Measurements from ENCODE around the gene PLPP2.
A peak's percentile ranks its signal among the peaks of the same experiment; 100 is the strongest.
"Not testable (repeated sequence)": the region's sequence is repeated elsewhere in the genome, so short reads cannot be mapped to it uniquely, and the experiment has no call there.

PLPP2 gene

GRCh38 chr19:292281-292884, 1.2 kb upstream of the PLPP2 start:
- no peak for DNase-seq

- DNase-seq, result no peak
These were observed 518 bp upstream of the PLPP2 start for GRCh38 chr19:291561-292280.

DNA sequence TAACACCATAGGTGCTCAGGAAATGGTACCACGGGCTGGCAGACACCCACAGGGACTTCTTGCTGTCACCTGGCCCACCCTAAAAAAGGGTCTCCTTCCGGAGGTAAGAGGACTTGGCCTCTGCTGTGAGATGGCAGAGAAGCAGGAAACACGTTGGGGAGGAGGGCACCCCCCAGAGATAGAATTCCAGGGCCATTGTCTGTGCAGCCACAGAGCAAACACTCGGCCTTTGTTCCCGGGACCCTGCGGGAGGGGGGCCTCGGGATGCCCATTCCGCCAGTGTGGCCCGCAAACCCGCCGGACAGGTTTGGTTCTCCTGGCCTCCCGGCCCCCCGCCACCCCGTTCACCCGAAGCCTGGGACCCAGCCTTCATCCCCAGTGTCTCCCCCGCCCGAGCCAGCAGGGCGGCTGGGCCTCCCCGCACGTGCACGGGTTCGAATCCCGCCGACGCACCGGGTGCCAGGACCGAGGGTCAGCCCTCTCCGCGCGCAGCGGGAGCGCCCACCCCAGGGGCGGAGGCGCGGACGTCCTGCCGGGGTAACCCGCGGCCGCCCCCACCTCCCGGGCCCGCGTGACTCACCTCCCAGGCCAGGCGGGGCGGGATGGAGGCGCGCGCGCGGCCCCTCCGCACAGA, 714 bp downstream of the PLPP2 start:
- DNase-seq, result peak; percentile 34

DNA sequence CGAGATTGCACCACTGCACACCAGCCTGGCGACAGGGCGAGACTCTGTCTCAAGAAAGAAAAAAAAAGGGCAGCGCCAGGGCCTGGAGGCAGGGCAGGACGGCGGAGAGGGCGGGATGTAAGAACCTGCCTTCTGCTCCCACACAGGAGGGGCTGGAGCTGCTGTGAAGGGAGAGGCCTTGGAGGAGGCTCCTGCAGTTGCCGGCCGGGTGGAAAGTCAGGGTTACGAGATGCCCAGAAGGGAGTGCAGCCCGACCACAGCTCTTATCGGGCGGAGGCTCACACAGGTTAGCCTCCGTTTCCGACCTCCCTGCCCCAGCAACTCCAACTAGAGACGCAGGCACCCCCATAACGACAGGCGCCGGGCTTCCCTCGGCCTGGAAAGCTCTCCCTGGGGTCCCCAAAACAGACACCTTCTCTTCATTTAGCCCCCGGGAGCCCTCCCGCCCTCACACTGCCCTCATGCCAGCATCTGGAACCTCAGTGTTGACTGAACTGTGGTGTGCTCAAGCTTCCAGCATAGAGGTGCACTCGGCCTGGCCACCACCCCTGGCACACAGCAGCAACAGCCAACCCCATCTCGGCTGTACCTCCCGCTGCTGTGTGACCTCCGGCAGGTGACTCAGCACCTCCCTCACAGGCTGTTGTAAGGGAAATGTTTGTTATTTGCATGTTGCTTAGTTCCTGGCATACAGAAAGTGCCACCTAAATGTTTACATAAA, 1.4 kb downstream of the PLPP2 start:
- DNase-seq, result no peak

- DNase-seq, result no peak
These were observed 2.3 kb downstream of the PLPP2 start for GRCh38 chr19:288911-289310.

DNA sequence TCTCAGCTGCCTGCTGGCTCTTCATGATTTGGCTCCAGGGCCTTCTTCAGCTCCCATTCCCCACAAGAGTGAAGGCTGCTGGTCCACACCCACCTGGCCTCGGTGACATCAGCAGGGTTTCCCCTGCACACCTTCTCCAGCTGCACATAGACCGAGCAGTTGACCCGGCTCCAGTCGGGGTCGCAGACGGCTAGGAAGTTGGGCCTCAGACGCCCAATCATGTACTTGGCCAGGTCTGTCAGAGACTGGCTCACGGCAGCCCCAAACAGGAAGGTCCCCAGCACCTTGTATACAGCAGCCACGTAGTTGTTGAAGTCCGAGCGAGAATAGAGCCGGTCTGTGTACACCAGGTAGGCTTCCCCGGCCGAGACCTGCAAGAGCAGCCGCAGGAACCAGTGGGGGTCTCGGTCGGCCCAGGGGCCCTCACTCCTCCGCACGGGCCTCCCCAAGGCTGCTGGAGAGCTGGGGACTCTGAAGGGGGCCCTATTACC, 3.8 kb downstream of the PLPP2 start:
- DNase-seq, result no peak

GRCh38 chr19:283395-283794, 7.8 kb downstream of the PLPP2 start:
- DNase-seq, result no peak

DNA sequence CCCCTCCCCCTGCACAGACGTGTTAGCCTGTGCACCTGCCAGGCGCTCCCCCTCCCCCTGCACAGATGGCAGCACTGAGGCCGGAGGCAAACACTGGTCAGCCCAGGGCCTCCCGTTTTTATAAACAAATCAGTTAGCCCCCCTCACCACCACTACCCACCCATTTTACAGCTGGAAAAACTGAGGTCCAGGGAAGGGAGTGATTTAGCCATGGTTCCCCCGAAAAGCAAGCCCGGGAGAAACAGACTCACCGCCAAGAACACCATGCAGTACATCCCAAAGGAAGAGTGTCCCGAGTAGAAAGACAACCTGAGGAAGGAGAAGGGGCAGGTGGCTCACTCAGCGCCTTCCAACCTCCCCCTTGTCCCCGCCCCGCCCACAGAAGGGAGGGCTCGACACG, 8.7 kb downstream of the PLPP2 start:
- DNase-seq, result no peak

- DNase-seq, result no peak
These were observed 9.2 kb downstream of the PLPP2 start for GRCh38 chr19:281992-282391.

- no peak for DNase-seq
These were observed 9.9 kb downstream of the PLPP2 start for GRCh38 chr19:281156-281853.

- no peak for DNase-seq
These were observed 10.6 kb downstream of the PLPP2 start for GRCh38 chr19:280541-281009.

GRCh38 chr19:279656-280055, 11.5 kb downstream of the PLPP2 start:
- DNase-seq, result no peak

- no peak for DNase-seq
These were observed 12.0 kb downstream of the PLPP2 start for GRCh38 chr19:279231-279630.

GRCh38 chr19:277581-278165, 13.5 kb downstream of the PLPP2 start:
- DNase-seq, result no peak

DNA sequence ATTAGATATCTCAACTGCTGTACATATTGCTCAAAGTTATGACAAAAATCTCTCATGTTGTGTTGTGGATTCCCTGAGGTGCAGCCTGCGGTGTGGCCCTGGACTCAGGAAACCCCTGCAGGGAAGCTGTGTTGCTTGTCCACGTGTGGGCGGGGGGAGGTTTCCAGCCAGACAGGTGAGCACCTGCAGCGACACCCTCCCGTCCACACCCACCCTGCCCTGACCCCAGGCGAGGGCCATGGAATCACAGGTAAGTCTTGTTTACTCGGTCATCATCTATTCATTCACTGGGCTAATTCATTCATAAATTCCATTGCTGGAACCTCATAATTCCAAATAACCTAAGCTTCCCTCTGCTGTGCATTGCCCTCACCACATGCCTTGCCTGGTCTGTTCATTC, 14.1 kb downstream of the PLPP2 start:
- no peak for DNase-seq

DNA sequence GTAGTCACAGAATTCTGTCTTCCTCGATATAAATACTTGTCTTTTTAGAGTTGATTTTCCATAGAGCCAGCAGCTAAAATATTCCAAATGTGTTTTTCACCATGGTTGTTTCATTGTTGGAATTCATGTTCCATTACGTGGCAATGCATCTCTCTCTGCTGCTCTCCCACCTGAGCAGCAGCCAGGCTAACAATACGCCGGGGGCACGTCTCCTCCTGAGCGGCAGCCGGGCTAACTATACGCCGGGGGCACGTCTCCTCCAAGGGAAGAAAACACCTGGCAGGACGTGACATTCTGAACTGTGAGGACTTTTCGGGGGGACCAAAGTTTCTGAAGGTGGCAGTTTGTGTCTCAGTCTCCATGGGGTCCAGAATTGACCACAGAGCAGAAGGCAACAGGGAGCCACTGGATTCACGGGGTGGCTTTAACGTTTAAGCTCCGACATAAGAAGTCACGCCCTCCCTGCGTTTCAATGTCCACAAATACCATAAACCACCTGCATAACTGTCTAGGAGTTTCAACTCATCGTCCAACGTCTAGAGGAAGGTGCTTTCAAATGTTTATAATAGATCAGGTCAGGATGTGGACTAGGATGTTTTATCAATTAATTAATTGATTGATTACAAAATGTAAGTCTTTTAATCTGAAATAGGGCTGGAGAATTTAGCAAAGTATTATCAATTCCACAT, 15.1 kb downstream of the PLPP2 start:
- DNase-seq, result no peak

GRCh38 chr19:275000-275399, 16.2 kb downstream of the PLPP2 start:
- DNase-seq, result no peak

DNA sequence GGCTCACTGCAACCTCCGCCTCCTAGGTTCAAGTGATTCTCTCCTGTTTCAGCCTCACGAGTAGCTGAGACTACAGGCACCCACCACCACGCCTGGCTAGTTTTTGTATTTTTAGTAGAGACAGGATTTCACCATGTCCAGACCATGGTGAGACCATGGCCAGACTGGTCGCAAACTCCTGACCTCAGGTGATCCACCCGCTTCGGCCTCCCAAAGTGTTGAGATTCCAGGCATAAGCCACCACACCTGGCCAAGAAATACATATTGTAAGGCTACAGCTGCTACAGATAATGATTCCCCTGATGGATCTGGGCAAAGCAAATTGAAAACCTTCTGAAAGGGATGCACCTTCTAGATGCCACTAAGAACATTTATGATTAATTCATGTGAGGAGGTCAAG, 17.8 kb downstream of the PLPP2 start:
- no peak for DNase-seq

DNA sequence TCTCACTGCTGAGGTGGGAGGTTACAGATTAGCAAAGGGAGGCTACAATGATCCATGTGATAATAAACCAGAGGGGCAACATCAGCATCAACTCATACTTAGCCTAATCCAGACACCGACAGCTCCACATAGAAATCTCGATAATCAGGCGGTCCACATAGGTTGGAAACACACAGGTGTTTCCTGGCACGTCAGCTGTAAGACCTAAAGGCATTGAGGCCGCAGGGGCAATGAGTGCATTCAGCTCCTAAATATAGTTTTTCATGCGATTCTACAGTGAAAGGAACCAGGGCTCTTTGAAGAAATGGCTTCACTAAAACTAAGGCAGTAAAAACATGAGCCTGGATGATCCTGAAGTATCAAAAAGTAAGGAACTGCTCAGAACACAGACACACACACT, 19.3 kb downstream of the PLPP2 start:
- DNase-seq, result no peak

DNA sequence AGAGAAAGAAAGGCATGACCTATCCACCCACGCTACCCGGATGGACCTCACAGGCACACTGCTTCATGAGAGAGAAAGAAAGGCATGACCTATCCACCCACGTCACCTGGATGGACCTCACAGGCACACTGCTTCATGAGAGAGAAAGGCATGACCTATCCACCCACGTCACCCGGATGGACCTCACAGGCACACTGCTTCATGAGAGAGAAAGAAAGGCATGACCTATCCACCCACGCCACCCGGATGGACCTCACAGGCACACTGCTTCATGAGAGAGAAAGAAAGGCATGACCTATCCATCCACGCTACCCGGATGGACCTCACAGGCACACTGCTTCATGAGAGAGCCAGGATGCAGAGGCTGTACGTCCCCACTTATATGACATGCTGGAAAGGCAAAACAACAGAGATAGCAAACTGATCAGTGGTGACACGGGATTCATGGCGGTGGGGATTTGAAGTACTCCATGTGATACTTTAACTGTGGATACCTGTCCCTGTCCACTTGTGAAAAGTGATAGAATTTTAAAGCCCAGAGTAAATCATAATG, 20.4 kb downstream of the PLPP2 start:
- not testable (repeated sequence) for DNase-seq

DNA sequence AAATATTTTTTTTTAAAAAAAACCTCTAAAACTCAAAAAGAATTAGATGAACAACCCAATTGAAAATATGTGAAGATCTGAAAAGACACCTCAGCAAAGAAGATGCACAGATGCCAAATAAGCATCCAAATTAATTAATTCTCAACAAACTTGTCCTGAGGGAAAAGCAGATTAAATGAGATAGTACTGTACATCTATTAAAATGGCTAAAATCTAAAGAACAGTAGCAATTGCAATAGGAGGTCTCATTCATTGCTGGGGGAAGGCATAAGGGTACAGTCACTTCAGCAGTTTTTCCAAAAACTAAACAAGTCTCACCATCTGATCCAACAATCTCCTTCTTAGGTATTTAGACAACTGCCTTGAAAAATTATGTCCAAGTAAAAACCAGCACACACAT, 22.0 kb downstream of the PLPP2 start:
- no peak for DNase-seq

DNA sequence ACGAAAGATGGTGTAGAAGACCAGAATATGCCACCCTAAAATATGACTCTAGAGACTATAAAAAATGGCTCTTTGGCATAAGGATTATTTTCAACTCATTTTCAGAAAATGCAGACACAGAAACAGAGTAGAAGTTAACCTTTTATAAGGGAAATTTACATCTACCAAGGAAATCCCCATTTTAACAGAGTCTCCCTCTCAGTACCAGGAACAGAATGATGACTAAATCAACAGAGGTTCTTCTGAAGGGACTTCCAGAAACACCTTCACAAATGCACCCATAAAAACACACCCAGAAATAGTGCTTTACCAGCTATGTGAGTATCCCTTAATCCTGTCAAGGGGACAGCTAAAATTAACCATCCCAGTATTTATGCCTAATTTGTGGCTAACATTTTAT, 29.1 kb downstream of the PLPP2 start:
- DNase-seq, result no peak
